ENCODE results near the gene PTCHD4.

Gene PTCHD4

GRCh38 chr6:48111143-48111506, at the start of gene PTCHD4:
TSS of gene PTCHD4 (minus strand) at chr6:48111197. CDS start at chr6:48068957, 42,240 bp downstream.
- Histone ChIP-seq H3K27ac (no peak within 1 kb of the TSS), H3K4me2 (no peak within 1 kb of the TSS), H3K9ac (no peak within 1 kb of the TSS), H3K4me1 (ENCODE audit: low read depth, poor library complexity, severe bottlenecking) (no peaks in the 10 kb centered on the region), H2AFZ (ENCODE audit: low read depth) (no peak within 1 kb of the TSS), H3K36me3 (ENCODE audit: insufficient read depth) (no peaks in the 10 kb centered on the region), H3K4me3 (IDR thresholded peaks at IDR 0.05; ENCODE audit: insufficient read depth, low read depth, low read length) (no peak within 1 kb of the TSS), H3K79me2 (ENCODE audit: insufficient read depth, low read depth) (no peaks in the 10 kb centered on the region), H3K27me3 (ENCODE audit: insufficient read depth, low read depth) (no peaks in the 10 kb centered on the region), H4K20me1 (ENCODE audit: insufficient read depth) (no peaks in the 10 kb centered on the region)
- no peak for TF ChIP-seq CTCF (conservative IDR thresholded peaks at IDR 0.05; ENCODE audit: low read depth, low read length)

GRCh38 chr6:48151142-48151541, 40.1 kb upstream of the PTCHD4 start:
- no peak overlapping the region for H2AFZ ChIP-seq (ENCODE audit: low read depth)
- no peaks in the 10 kb centered on the region for H3K79me2 ChIP-seq (ENCODE audit: insufficient read depth, low read depth)
- TF ChIP-seq CTCF (conservative IDR thresholded peaks at IDR 0.05; ENCODE audit: low read depth, low read length), result no peak
- H3K4me1 ChIP-seq (ENCODE audit: low read depth, poor library complexity, severe bottlenecking), result no peaks in the 10 kb centered on the region
- H3K27ac ChIP-seq, result no peak overlapping the region
- no peaks in the 10 kb centered on the region for H3K36me3 ChIP-seq (ENCODE audit: insufficient read depth)
- H3K4me2 ChIP-seq, result no peak overlapping the region
- no peaks in the 10 kb centered on the region for H3K27me3 ChIP-seq (ENCODE audit: insufficient read depth, low read depth)
- no peak overlapping the region for H3K9ac ChIP-seq
- no peaks in the 10 kb centered on the region for H4K20me1 ChIP-seq (ENCODE audit: insufficient read depth)
- H3K4me3 ChIP-seq (IDR thresholded peaks at IDR 0.05; ENCODE audit: insufficient read depth, low read depth, low read length), result no peak overlapping the region

GRCh38 chr6:48150701-48151100, 39.7 kb upstream of the PTCHD4 start:
- H3K27me3 ChIP-seq (ENCODE audit: insufficient read depth, low read depth), result no peaks in the 10 kb centered on the region
- no peak overlapping the region for H3K4me2 ChIP-seq
- TF ChIP-seq CTCF (conservative IDR thresholded peaks at IDR 0.05; ENCODE audit: low read depth, low read length), result no peak
- H3K4me3 ChIP-seq (IDR thresholded peaks at IDR 0.05; ENCODE audit: insufficient read depth, low read depth, low read length), result no peak overlapping the region
- no peaks in the 10 kb centered on the region for H3K36me3 ChIP-seq (ENCODE audit: insufficient read depth)
- no peak overlapping the region for H2AFZ ChIP-seq (ENCODE audit: low read depth)
- no peak overlapping the region for H3K27ac ChIP-seq
- H4K20me1 ChIP-seq (ENCODE audit: insufficient read depth), result no peaks in the 10 kb centered on the region
- H3K4me1 ChIP-seq (ENCODE audit: low read depth, poor library complexity, severe bottlenecking), result no peaks in the 10 kb centered on the region
- H3K9ac ChIP-seq, result no peak overlapping the region
- no peaks in the 10 kb centered on the region for H3K79me2 ChIP-seq (ENCODE audit: insufficient read depth, low read depth)

GRCh38 chr6:48147051-48147450, 36.1 kb upstream of the PTCHD4 start:
- Histone ChIP-seq H3K27ac (no peak overlapping the region), H3K79me2 (ENCODE audit: insufficient read depth, low read depth) (no peaks in the 10 kb centered on the region), H4K20me1 (ENCODE audit: insufficient read depth) (no peaks in the 10 kb centered on the region), H3K4me2 (no peak overlapping the region), H3K4me3 (IDR thresholded peaks at IDR 0.05; ENCODE audit: insufficient read depth, low read depth, low read length) (no peak overlapping the region), H3K27me3 (ENCODE audit: insufficient read depth, low read depth) (no peaks in the 10 kb centered on the region), H3K36me3 (ENCODE audit: insufficient read depth) (no peaks in the 10 kb centered on the region), H3K4me1 (ENCODE audit: low read depth, poor library complexity, severe bottlenecking) (no peaks in the 10 kb centered on the region), H2AFZ (ENCODE audit: low read depth) (no peak overlapping the region), H3K9ac (no peak overlapping the region)
- TF ChIP-seq CTCF (conservative IDR thresholded peaks at IDR 0.05; ENCODE audit: low read depth, low read length), result no peak

GRCh38 chr6:48144021-48144420, 33.0 kb upstream of the PTCHD4 start:
- no peaks in the 10 kb centered on the region for H3K36me3 ChIP-seq (ENCODE audit: insufficient read depth)

More at GRCh38 chr6:48144021-48144420, 33.0 kb upstream of the PTCHD4 start:
- no peak overlapping the region for H3K9ac ChIP-seq
- H3K27ac ChIP-seq, result no peak overlapping the region
- H3K4me2 ChIP-seq, result no peak overlapping the region
- no peaks in the 10 kb centered on the region for H3K4me1 ChIP-seq (ENCODE audit: low read depth, poor library complexity, severe bottlenecking)
- H3K4me3 ChIP-seq (IDR thresholded peaks at IDR 0.05; ENCODE audit: insufficient read depth, low read depth, low read length), result no peak overlapping the region
- TF ChIP-seq CTCF (conservative IDR thresholded peaks at IDR 0.05; ENCODE audit: low read depth, low read length), result no peak
- H3K27me3 ChIP-seq (ENCODE audit: insufficient read depth, low read depth), result no peaks in the 10 kb centered on the region
- H4K20me1 ChIP-seq (ENCODE audit: insufficient read depth), result no peaks in the 10 kb centered on the region
- H2AFZ ChIP-seq (ENCODE audit: low read depth), result no peak overlapping the region
- no peaks in the 10 kb centered on the region for H3K79me2 ChIP-seq (ENCODE audit: insufficient read depth, low read depth)
